GM18520 (cell line): ENCODE data around the gene CHPF.

ENCODE experiments used
- ATAC-seq: cut with Tn5 transposase; IDR thresholded peaks from one replicate; pipeline ENCODE4 v1.9.1; 2021; ENCODE audit not compliant: unreplicated experiment

CHPF gene

GRCh38 chr2:219553168-219553417, 9.5 kb upstream of the CHPF start:
- no peak for ATAC-seq

- ATAC-seq, result peak; percentile 73
Observed at GRCh38 chr2:219552382-219553167, 9.0 kb upstream of the CHPF start.

DNA sequence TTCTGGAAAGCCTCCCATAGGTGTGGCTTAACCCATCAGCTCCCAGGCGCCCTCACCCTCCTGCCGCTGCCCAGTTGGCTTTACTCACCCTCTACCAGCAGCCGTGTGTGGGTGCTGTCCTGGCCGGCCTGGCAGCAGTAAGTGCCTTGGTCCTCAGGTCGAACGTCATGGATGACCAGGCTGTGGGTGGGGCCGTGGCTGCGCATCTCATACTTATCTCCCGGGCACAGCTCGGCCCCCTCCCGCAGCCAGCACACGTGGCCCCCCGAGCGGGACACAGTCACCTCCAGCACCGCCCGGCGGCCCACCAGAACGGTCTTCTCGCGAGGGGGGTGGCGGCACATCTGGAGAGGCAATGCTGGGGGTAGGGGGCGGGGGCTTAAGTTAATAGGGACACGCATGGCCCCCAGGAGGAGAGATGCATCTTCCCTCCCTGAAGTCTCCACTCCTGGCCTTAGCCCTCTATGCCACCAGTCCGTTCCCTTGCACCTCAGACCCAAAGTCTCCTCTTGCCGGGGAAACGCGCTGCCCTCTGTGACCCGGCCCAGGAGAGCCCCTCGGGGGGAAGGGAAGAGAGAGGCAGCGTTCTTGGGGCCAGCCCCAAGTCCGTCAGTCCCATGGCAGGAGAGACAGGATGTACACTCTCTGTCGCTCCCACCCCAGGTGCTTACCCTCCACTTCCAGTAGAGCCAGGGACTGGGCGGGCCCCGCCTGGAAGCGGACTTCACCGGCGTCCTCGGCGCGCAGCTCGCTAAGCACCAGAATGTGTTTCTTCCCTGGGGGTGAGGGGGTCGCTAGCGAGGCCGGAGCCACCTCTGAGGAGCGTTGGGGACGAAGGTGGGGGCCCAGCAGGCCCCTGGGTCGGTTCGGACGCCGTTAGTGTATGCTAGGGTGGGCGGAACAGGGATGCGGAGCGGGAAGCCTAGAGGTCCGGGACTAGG, 8.1 kb upstream of the CHPF start:
- no peak for ATAC-seq

- no peak for ATAC-seq
Observed at GRCh38 chr2:219549619-219550018, 6.0 kb upstream of the CHPF start.

- ATAC-seq, result no peak
Observed at GRCh38 chr2:219548990-219549389, 5.4 kb upstream of the CHPF start.

- ATAC-seq, result no peak
Observed at GRCh38 chr2:219547621-219548020, 4.0 kb upstream of the CHPF start.

DNA sequence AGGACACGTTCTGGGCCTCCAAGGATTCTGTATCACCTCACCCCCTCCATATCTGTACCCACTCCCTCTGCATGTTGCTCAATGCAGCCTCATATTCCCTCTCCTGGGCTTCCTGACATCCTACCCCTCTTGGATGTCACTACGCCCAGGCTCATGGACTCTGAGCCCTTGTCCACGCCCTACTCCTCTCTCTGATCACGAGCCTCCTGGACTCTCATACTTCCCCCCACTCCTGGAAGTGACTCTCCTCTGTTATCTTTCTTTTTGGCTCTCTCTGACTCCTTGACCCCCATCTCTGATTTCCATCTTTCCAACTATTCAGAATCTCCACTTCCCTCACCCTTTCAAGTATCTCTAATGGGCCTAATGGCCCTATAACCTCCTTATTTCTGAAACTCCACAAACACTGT, 2.3 kb upstream of the CHPF start:
- ATAC-seq, result no peak

DNA sequence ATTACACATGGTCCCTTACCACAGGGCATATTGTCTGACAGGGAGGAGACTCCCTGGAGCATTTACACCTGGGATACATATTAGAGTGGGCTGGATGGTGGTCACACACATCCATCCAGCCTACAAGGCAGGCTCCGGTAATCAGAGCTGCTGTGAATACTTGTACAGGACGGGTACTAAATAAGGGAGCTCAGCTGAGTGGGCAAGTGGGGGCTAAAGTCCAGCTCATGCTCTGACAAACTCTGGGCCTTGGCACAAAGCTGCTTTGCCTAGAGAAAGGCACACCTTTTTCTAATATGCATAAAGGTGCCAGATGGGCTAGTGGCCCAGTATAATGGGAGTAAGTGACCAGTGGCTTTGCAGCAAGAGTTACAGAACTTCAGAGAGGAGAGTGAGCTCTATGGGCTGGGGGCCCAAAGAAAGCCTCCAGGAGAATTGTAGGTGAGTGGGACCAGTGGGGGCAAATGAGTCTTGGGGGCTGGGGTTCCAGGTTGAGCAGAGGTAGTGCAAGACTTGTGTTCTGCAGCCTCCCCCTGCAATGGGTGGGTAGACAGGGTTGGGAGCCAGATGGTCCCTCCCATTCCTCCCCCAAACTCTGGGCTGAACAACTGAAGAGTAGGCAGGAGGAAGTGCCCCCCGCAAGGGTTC, 1.8 kb upstream of the CHPF start:
- no peak for ATAC-seq

DNA sequence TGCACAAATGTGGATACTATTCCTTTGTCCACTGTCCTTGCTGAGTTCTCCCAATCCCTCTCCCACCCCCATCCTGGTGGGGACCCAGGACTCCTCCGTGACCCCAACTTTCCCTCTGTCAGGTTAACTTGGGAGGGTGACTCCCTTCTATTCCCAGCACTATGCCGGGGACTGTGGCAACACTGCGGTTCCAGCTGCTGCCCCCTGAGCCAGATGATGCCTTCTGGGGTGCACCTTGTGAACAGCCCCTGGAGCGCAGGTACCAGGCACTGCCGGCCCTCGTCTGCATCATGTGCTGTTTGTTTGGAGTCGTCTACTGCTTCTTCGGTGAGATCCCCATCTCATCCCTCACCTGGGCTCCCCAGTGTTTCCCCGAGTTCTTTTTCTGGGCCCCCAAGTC, 958 bp upstream of the CHPF start:
- no peak for ATAC-seq

DNA sequence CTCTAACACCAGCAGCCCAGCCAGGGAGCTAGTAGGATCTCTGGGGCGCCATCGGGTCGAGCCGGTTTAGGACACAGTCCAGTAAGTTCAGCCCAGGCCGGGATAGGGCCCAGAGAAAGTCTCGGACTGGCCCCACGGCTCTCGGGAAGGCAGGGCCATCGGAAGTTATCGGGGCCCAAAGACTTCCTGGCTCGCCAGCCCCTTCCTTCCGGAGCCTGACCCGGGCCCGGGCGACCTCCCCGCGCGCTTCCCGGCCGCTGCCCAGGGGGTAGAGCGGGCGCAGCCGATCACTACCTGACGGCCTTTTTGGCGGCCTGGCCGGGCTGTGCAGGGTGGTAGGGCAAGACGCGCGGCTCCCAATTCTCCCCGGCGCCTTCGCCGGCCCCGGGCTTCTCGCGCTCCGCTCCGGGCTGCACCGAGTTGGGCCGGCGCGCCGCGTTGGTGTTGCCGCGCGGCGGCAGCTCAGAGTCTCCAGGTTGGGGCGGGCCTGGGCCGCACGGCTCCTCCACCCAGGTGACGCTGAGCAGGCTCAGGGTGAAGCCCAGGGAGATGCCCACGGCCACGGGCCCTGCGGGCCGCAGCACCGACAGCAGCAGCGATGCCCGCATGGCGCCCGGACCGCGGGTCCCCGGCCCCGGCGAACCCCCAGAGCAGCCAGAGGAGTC, 546 bp downstream of the CHPF start:
- ATAC-seq, result peak; percentile 21

DNA sequence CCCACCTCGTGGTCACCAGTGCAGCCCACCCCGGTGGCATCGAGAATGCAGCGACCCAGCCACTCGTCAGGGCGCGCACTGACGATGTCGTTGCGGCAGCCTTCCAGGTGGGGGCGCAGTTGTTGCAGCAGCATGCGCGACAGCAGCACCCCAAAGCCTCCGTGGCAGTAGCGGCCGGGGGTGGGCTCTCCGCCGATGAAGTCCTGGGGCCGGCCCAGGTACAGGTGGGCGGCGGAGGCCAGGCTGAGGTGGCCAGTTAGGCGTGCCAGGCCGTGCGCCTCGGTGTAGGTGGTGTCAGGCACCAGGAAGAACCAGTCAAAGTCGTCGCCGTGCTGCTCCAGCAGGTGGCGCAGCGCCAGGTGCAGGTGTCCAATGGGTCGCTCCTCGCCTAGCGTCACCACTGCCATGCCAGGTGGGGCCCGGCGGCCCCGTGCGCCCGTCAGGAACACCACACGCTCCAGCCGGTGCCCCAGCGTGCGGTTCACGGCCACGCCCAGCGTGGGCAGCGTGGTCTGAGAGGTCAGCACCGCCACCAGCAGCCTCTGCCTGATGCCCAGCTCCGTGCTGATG, 1.9 kb downstream of the CHPF start:
- ATAC-seq, result peak; percentile 38

DNA sequence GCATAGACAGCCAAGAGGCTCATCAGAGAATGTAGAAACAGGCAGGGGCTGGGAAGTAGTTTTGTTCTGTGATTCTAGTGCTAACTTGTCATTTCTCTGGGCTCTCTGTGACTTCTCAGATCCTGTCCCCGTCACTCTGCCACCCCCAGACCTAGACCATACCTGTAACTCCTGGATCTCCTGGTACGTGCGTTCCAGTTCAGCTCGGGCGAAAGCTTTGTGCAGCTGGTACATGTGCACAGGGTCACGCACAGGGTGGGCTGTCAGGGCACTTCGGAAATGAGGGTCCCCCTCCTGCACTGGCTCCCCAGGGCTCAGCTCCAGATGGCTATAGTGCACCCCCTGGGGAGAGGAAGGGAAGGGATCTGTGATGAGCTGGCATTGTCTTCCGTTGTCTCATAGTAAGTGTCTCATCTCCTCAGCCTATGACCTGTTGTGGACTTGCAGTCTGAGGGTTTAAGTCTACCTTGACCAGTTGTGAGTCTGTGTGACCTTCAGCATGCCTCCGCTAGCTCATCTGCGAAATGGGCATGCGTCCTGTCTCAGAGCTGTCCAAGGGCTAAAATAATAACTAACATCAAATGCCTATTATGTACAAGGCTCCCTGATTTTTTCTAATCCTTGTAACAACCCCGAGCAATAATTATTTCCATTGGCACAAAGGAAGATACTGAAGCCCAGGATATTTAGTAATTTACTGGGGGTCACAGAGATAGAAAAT, 2.7 kb downstream of the CHPF start:
- ATAC-seq, result no peak

GRCh38 chr2:219539926-219540678, 3.5 kb downstream of the CHPF start:
- ATAC-seq, result no peak

DNA sequence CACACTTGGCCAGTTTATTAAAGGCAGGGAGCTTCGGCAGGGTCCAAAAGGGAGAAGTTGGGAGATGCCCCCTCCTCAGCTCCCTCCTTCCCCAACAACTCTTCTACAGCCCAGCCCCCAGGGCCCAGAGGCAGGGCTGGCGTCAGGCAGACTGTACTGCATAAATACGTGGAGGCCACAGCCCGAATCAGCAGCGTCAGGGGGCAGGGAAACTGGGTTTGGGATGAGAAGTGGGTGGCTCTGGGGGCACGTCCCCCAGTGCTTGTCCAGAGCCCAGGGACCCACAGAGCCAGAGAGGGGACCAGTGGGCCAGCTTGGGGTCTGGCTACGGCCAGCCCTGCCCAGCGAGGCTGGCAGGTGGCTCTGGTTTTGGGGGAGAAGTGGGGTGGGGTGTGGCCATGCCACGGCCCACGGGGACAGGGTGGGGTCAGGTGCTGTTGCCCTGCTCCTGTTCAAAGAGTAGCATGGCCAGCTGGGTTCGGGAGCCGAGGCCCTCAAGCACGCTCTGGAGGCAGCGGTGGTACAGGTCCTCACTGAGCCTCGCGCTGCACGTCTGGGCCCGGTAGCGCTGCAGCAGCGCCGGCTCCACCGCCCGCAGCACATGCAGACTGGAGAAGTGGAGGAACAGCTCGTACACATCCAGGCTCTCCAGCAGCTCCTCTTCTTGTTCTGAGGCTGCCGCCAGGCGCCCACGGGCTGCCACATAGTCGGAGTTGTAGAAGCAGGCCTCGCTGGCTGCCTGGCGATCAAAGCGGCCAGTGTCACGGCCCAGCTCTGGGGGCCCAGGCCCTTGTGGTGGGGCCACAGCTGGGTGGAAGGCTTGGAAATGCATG, 4.4 kb downstream of the CHPF start:
- ATAC-seq, result no peak

DNA sequence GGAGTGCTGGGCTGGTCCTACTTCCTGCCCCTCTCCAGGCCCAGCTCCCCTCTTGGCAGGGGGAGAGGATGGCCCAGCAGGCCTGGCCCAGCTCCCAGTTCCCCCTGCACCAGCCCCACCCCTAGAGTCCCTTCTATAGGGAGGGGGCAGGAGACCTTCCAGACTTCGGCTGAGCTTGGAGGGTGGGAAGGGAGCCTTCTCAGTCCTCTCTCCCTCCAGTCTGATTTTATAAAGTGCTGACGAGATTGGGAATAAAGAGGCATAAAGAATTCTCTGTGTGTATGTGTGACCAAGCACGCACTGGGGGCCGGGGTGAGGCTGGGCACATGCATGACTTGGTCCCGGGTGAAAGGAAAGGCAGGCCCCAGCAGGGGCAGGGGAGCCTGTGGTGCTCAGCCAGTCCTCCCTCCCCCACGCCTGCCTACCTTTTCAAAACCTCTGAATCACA, 5.1 kb downstream of the CHPF start:
- ATAC-seq, result no peak

GRCh38 chr2:219537657-219538488, 5.7 kb downstream of the CHPF start:
- ATAC-seq, result no peak

GRCh38 chr2:219536967-219537366, 6.6 kb downstream of the CHPF start:
- ATAC-seq, result no peak

DNA sequence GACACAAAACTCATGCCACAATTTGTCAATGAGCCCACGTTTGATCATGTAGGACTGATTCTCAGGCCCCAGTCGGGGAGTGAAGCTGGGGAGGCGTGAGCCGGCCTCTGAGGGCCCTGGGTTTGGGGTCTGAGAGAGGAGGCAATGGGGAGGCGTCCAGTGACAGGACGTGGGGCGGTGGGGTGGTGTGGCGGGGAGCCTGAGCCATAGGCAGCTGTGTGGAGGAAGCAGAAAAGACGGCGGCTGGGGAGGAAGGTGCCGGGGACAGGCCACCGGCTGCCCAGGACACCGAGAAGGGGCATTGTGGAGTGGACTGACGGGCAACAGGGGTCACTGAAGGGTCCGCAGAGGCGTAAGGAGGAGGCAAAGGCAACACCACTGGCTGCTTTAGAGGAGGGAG, 7.2 kb downstream of the CHPF start:
- no peak for ATAC-seq
